Caco-2 (cell line): Measurements from ENCODE around the gene NUP205. TPM values are rescaled to one million over a fixed set of nuclear protein-coding genes. Genes with fewer than 3 reads are reported as not detected.

ENCODE experiments used
- BruUV-seq: library from RNA; stranded (reverse); fragments of 400-500 nt; replicated peaks from 2 replicates; lab custom pipeline; 2021; lab: Mats Ljungman, UMichigan
- CTCF ChIA-PET: fragments of 300-600 bp; sonication (Branson Sonifier 250); formaldehyde crosslinking; loops from one replicate; lab custom pipeline; 2022; ENCODE audit warnings: antibody characterized with exemption; lab: Charles Lee
- POLR2A ChIA-PET: fragments of 300-600 bp; sonication (Branson Sonifier 250); formaldehyde crosslinking; loops from one replicate; lab custom pipeline; 2022; ENCODE audit warnings: antibody characterized with exemption; lab: Charles Lee
- DNase-seq, 2 experiments: peaks; one replicate each; pipeline versions ENCODE4 v3.0.0 to v3.0.0-alpha.2; 2020 to 2022
- H3K27me3 ChIP-seq: replicated peaks from 2 replicates; pipeline ENCODE4 v1.6.0; 2011; ENCODE audit warnings: low read length; ENCODE audit not compliant: control insufficient read depth, insufficient read depth
- H3K36me3 ChIP-seq: 2 replicates; pipeline ENCODE4 v1.5.1; 2011; ENCODE audit warnings: low read length; ENCODE audit not compliant: control insufficient read depth, insufficient read depth
- H3K4me1 ChIP-seq: fragments of 250-450 bp; sonication (Bioruptor Pico); 2 replicates; pipeline ENCODE4 v1.5.1; 2020; ENCODE audit warnings: mild to moderate bottlenecking
- H3K4me3 ChIP-seq: 2 replicates; pipeline ENCODE4 v1.5.1; 2011; ENCODE audit warnings: low read depth, mild to moderate bottlenecking, control low read depth, low read length
- H3K9me3 ChIP-seq: fragments of 250-450 bp; sonication (Bioruptor Pico); 2 replicates; pipeline ENCODE4 v1.5.1; 2020; ENCODE audit warnings: mild to moderate bottlenecking, moderate library complexity
- H3K27ac Mint-ChIP-seq: one replicate; pipeline ENCODE4 v1.8.0; 2022; ENCODE audit warnings: mixed read lengths; ENCODE audit not compliant: unreplicated experiment
- H3K27me3 Mint-ChIP-seq: one replicate; pipeline ENCODE4 v1.8.0; 2022; ENCODE audit warnings: mixed read lengths; ENCODE audit not compliant: insufficient read depth, unreplicated experiment
- H3K36me3 Mint-ChIP-seq: one replicate; pipeline ENCODE4 v1.8.0; 2022; ENCODE audit warnings: mild to moderate bottlenecking, mixed read lengths; ENCODE audit not compliant: insufficient read depth, unreplicated experiment
- H3K4me1 Mint-ChIP-seq: one replicate; pipeline ENCODE4 v1.8.0; 2022; ENCODE audit warnings: low read depth, mixed read lengths; ENCODE audit not compliant: unreplicated experiment
- H3K4me3 Mint-ChIP-seq: one replicate; pipeline ENCODE4 v1.8.0; 2022; ENCODE audit warnings: mild to moderate bottlenecking, moderate library complexity, mixed read lengths; ENCODE audit not compliant: unreplicated experiment
- H3K9me3 Mint-ChIP-seq: one replicate; pipeline ENCODE4 v1.8.0; 2022; ENCODE audit warnings: mixed read lengths; ENCODE audit not compliant: unreplicated experiment
- CTCF ChIP-seq, 2 experiments: fragments of 200-600 bp in 1 of 2; IDR thresholded peaks; 1 replicate in 1 of 2; 2 replicates in 1 of 2; pipeline versions ENCODE4 v1.5.1 to v1.8.0; 2011 to 2022; ENCODE audit warnings: antibody characterized with exemption in 1 of 2, control low read depth in 1 of 2, inconsistent platforms in 1 of 2, low read depth in 1 of 2, low read length in 1 of 2, mild to moderate bottlenecking in 1 of 2, moderate library complexity in 1 of 2; ENCODE audit not compliant: insufficient read depth in 1 of 2, severe bottlenecking in 1 of 2, unreplicated experiment in 1 of 2
- intact Hi-C: fragments of 100-400 bp; cut with micrococcal nuclease; formaldehyde crosslinking; loops from one replicate; pipeline ENCODE4 v1.10.0; 2022; ENCODE audit not compliant: unreplicated experiment
- total RNA-seq: library from RNA; stranded (reverse); gene quantifications from 2 replicates; pipeline ENCODE4 v1.2.3, GENCODE V29; 2022

The NUP205 gene
- total RNA-seq, 1 experiment from 2014 or later: 115 TPM

GRCh38 chr7:135518748-135519147 is 39.0 kb upstream of the NUP205 start:
- no peak for DNase-seq
- no peaks in the 10 kb centered on the region for H3K9me3 Mint-ChIP-seq
- H3K4me1 Mint-ChIP-seq: peaks cover 5% of the 10 kb centered on the region
- no peak for TF ChIP-seq CTCF (IDR thresholded peaks at IDR 0.05; ENCODE audit: insufficient read depth in 1 of 2, low read depth in 1 of 2, low read length in 1 of 2, severe bottlenecking in 1 of 2, unreplicated experiment in 1 of 2)
- H3K36me3 Mint-ChIP-seq: no peaks in the 10 kb centered on the region
- H3K27ac Mint-ChIP-seq: no peak overlapping the region
- H3K9me3 ChIP-seq: no peaks in the 10 kb centered on the region
- no peak overlapping the region for H3K4me3 Mint-ChIP-seq
- no TSS peak for BruUV-seq
- H3K4me3 ChIP-seq: no peak overlapping the region
- no peaks in the 10 kb centered on the region for H3K27me3 Mint-ChIP-seq
- ChIA-PET POLR2A (interaction anchor here (0.6 kb wide), 1 partner anchor 522 kb away, joined by 5 read pairs; no protein-coding TSS in a partner anchor), CTCF (interaction anchor here (0.6 to 1.0 kb wide), 2 partner anchors 127 to 415 kb away, joined by 3 read pairs; no protein-coding TSS in a partner anchor)
- intact Hi-C loops: no loop called here
- no peaks in the 10 kb centered on the region for H3K36me3 ChIP-seq
- H3K4me1 ChIP-seq: peaks cover 22% of the 10 kb centered on the region
- no peaks in the 10 kb centered on the region for H3K27me3 ChIP-seq

GRCh38 chr7:135519233-135519688 is 38.5 kb upstream of the NUP205 start:
- no peaks in the 10 kb centered on the region for H3K27me3 Mint-ChIP-seq
- Histone ChIP-seq H3K4me1 (peaks cover 22% of the 10 kb centered on the region), H3K36me3 (no peaks in the 10 kb centered on the region), H3K4me3 (no peak overlapping the region), H3K9me3 (no peaks in the 10 kb centered on the region), H3K27me3 (no peaks in the 10 kb centered on the region)
- TF ChIP-seq CTCF (IDR thresholded peaks at IDR 0.05; ENCODE audit: insufficient read depth in 1 of 2, low read depth in 1 of 2, low read length in 1 of 2, severe bottlenecking in 1 of 2, unreplicated experiment in 1 of 2): no peak
- DNase-seq: peak in 1 of 2 experiments; percentile 43
- H3K4me3 Mint-ChIP-seq: no peak overlapping the region
- no peak overlapping the region for H3K27ac Mint-ChIP-seq
- POLR2A ChIA-PET: interaction anchor here (0.6 kb wide), 1 partner anchor 522 kb away, joined by 5 read pairs; no protein-coding TSS in a partner anchor
- CTCF ChIA-PET: interaction anchor here (0.6 to 1.0 kb wide), 3 partner anchors 126 to 415 kb away, joined by 3 to 5 read pairs (median 3); no protein-coding TSS in a partner anchor
- H3K4me1 Mint-ChIP-seq: peaks cover 5% of the 10 kb centered on the region
- H3K9me3 Mint-ChIP-seq: no peaks in the 10 kb centered on the region
- BruUV-seq: no TSS peak
- intact Hi-C loops: no loop called here
- no peaks in the 10 kb centered on the region for H3K36me3 Mint-ChIP-seq

DNA sequence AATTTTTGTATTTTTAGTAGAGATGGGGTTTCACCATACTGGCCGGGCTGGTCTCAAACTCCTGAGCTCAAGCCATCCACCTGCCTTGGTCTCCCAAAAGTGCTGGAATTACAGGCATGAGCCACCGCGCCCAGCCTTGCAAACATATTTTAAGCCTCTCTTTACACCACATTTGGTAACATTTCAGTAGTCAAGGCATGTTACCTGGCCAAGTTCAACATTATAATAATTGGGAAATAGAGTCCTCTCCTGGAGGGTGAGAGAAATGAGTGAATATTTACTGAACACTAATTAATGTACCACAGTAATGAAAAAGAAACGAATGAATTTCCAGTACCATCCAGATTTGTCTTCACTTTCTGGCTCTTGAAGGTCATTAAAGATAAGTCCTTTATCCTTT is 37.8 kb upstream of the NUP205 start:
- no peaks in the 10 kb centered on the region for H3K9me3 Mint-ChIP-seq

More for the DNA sequence above, 37.8 kb upstream of the NUP205 start:
- H3K27me3 Mint-ChIP-seq: no peaks in the 10 kb centered on the region
- H3K4me3 ChIP-seq: no peak overlapping the region
- CTCF ChIA-PET: no interaction called here
- TF ChIP-seq CTCF (IDR thresholded peaks at IDR 0.05; ENCODE audit: insufficient read depth in 1 of 2, low read depth in 1 of 2, low read length in 1 of 2, severe bottlenecking in 1 of 2, unreplicated experiment in 1 of 2): no peak
- no peaks in the 10 kb centered on the region for H3K27me3 ChIP-seq
- H3K27ac Mint-ChIP-seq: no peak overlapping the region
- H3K4me1 Mint-ChIP-seq: peaks cover 5% of the 10 kb centered on the region
- H3K9me3 ChIP-seq: no peaks in the 10 kb centered on the region
- intact Hi-C loops: no loop called here
- BruUV-seq: no TSS peak
- no peaks in the 10 kb centered on the region for H3K36me3 ChIP-seq
- no peak overlapping the region for H3K4me3 Mint-ChIP-seq
- POLR2A ChIA-PET: no interaction called here
- DNase-seq: no peak
- H3K36me3 Mint-ChIP-seq: no peaks in the 10 kb centered on the region
- H3K4me1 ChIP-seq: peaks cover 22% of the 10 kb centered on the region
